Activated CD4-positive, CD25-positive, alpha-beta regulatory T cell treated with anti-CD3 and anti-CD28 coated beads, Interleukin-2, amount 50 U/mL, for 72 hours (primary cell): ENCODE results near the gene EEF1G.

ENCODE experiments used
- DNase-seq: peaks from one replicate; pipeline ENCODE4 v3.0.0; 2021

Gene EEF1G

GRCh38 chr11:62536301-62536957 lies 37.3 kb downstream of the EEF1G start:
- no peak for DNase-seq

DNA sequence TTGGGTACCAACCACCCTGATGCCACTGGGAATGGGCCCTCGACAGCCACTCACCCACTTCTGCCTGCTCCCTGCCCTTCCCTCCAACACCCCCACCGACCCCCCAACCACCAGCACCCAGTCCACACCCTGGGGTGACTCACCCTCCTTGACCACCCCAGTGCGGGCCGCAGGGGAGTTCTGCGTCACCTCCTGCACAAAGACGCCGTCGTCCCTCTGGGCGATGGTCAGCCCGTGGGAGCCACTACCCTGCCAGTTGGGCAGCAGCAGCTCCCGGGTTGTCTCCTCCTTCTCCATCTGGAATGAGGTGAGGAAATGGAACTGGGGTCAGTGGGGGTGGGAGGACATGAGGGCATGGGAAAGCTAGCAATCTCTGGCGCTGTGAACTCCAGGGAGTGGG lies 37.9 kb downstream of the EEF1G start:
- no peak for DNase-seq

DNA sequence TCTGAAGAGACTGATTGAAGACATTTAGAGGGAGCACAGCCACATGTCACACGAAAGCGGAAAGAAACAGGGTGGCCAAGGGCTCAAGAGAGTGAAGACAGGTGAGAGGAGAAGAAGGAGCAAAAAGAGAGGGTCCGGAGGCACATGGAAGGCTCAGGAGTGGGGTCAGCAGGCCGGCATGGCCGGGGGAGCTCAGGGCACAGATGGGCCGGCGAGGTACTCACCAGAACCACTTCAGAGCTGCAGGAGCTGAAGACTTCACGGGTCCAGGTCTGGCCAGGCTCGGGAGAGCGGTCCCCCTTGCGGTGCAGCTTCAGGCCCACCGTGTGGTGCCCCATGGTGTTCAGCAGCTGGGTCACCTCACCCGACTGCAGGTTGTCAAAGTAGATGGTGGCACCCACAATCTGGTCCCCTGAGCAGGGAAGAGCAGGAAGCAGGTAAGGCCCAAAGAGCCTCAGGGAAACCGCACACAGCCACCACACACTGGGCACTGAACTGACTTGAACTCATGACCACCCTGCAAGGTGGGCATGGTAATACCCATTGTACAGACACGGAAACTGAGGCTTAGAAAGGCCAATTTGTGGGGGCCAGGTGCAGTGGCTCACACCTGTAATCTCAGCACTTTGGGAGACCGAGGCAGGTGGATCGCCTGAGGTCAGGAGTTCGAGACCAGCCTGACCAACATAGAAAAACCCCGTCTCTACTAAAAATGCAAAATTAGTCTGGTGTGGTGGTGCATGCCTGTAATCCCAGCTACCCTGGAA lies 38.7 kb downstream of the EEF1G start:
- DNase-seq, result no peak

- no peak for DNase-seq
These were observed 41.6 kb downstream of the EEF1G start for GRCh38 chr11:62532096-62532495.

DNA sequence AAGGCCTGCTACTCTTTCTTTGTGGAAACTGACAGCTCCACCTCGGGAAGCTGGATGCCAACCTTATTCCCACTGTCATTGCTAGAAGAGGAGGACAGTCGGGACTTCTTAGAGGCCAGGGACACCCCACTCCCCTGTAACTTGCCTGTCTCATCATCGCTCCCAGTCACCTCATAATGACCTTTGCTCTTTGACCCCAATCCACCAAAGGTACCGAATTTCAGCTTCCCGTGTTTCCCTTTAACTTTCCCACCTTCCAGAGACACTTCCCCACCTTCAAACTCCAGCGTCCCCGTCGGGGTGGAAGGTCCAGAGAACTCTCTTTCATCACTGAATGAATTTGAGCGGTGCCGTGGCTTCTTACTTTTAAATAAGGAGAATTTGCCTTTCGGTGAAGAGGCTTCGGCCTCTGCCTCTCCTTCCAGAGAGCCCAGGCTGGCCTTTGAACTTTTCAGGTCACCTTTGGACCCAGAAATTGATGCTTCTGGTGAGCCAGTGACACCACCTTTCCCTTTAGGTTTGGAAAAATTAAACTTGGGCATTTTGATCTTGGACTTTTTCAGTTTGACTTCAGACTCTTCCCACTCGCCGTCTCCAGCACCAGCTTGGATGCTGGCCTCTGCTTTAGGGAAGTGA lies 56.8 kb downstream of the EEF1G start:
- DNase-seq, result no peak

DNA sequence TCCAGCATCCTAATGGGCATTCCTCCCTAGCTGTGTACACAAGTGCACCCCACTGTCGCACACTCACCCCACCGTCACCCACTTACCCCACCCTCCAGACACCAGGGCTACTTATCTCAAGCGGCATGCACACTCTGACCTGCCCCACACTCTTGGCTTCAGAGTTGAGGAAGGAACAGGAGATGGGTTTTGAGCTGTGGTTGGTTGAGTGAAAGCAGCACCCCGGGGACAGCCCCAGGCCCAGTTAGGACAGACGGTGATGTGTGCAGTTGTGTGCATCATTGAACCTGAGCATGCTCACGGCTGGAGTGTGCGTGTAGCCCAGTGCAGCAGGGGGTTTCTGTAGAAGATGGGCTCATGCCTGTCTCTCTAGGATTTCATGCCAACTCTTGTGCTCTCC lies 59.5 kb downstream of the EEF1G start:
- DNase-seq, result no peak

- no peak for DNase-seq
These were observed 60.1 kb downstream of the EEF1G start for GRCh38 chr11:62513626-62514025.

DNA sequence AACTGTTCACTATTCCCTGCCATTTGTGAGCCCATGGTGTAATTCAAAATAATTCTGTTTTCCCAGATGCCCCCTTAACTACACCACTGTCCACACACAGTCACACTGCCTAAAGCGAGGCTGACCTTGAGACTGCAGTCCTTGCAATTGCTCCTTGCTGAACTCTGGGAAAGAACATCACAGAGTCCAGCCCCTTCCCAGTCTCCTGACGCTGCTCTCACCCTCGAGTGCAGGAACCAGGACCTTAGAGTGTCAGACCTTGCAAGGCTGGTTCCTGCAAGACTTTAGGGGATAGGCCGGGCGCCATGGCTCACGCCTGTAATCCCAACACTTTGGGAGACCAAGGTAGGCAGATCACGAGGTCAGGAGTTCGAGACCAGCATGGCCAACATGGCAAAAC lies 60.7 kb downstream of the EEF1G start:
- no peak for DNase-seq
